Panc1 (cell line): ENCODE measurements around the gene PANK2. TPM values are rescaled to one million over a fixed set of nuclear protein-coding genes. Genes with fewer than 3 reads are reported as not detected.

Experiments
- ATAC-seq: fragments of 200-7000 bp; cut with Tn5 transposase; 2 replicates; pipeline ENCODE4 v1.9.1; 2020; ENCODE audit warnings: mild to moderate bottlenecking, moderate library complexity
- BruUV-seq: library from RNA; stranded (reverse); fragments of 400-500 nt; replicated peaks from 2 replicates; lab custom pipeline; 2021; lab: Mats Ljungman, UMichigan
- CTCF ChIA-PET: fragments of 300-600 bp; sonication (Branson Sonifier 250); formaldehyde crosslinking; loops from one replicate; lab custom pipeline; 2022; ENCODE audit warnings: antibody characterized with exemption; lab: Charles Lee
- POLR2A ChIA-PET: fragments of 300-600 bp; sonication (Branson Sonifier 250); formaldehyde crosslinking; loops from one replicate; lab custom pipeline; 2022; ENCODE audit warnings: antibody characterized with exemption; lab: Charles Lee
- DNase-seq: peaks from one replicate; pipeline ENCODE4 v3.0.0-alpha.2; 2010; ENCODE audit warnings: low read depth, low spot score
- H3K27ac ChIP-seq: 2 replicates; pipeline ENCODE4 v1.5.1; 2011; ENCODE audit warnings: mild to moderate bottlenecking, low read length, inconsistent platforms
- H3K27me3 ChIP-seq: fragments of 200-500 bp; sonication (Bioruptor generic); 2 replicates; pipeline ENCODE4 v1.6.0; 2014; ENCODE audit warnings: low read length, inconsistent platforms; ENCODE audit not compliant: control insufficient read depth, insufficient read depth
- H3K36me3 ChIP-seq: fragments of 200-500 bp; sonication (Bioruptor generic); 2 replicates; pipeline ENCODE4 v1.5.1; 2014; ENCODE audit warnings: inconsistent platforms, mild to moderate bottlenecking, low read length, moderate library complexity; ENCODE audit not compliant: control insufficient read depth, insufficient read depth
- H3K4me1 ChIP-seq: 2 replicates; pipeline ENCODE4 v1.5.1; 2011; ENCODE audit warnings: inconsistent platforms, mild to moderate bottlenecking, low read length, moderate library complexity; ENCODE audit not compliant: control insufficient read depth, insufficient read depth
- H3K4me3 ChIP-seq, 2 experiments: 2 replicates each; pipeline ENCODE4 v1.5.1; 2011 to 2012; ENCODE audit warnings: low read depth in 2 of 2, low read length in 2 of 2, mild to moderate bottlenecking in 2 of 2, inconsistent platforms in 1 of 2, moderate library complexity in 1 of 2
- H3K9me3 ChIP-seq: fragments of 200-500 bp; sonication (Bioruptor generic); 2 replicates; pipeline ENCODE4 v1.5.1; 2014; ENCODE audit warnings: low read depth, mild to moderate bottlenecking, inconsistent platforms, low read length, moderate library complexity; ENCODE audit not compliant: control insufficient read depth, insufficient read depth
- CTCF ChIP-seq: fragments of 450-650 bp; IDR thresholded peaks from 2 replicates; pipeline ENCODE4 v1.5.1; 2017; ENCODE audit warnings: mild to moderate bottlenecking
- POLR2AphosphoS5 ChIP-seq: IDR thresholded peaks from 2 replicates; pipeline ENCODE4 v1.6.1; 2012; ENCODE audit warnings: mild to moderate bottlenecking, low read depth, low read length, moderate library complexity
- REST ChIP-seq, 2 experiments: IDR thresholded peaks; 2 replicates each; pipeline ENCODE4 v1.6.1; 2011 to 2012; ENCODE audit warnings: low read depth in 2 of 2, control low read depth in 1 of 2, low read length in 1 of 2, mild to moderate bottlenecking in 1 of 2, moderate library complexity in 1 of 2; ENCODE audit not compliant: insufficient read depth in 1 of 2
- SIN3A ChIP-seq: IDR thresholded peaks from 2 replicates; pipeline ENCODE4 v1.6.1; 2012; ENCODE audit warnings: low read depth, mild to moderate bottlenecking, low read length, moderate library complexity, borderline replicate concordance; ENCODE audit not compliant: insufficient read depth
- TCF7L2 ChIP-seq: IDR thresholded peaks from 2 replicates; pipeline ENCODE4 v1.6.1; 2011; ENCODE audit warnings: mild to moderate bottlenecking, low read depth, low read length, inconsistent platforms
- in situ Hi-C: cut with HindIII; loops from 2 replicates; pipeline ENCODE4 v1.10.0; 2016; ENCODE audit warnings: low sequenced_read_pairs, low pct_unique_long_range_greater_than_20kb
- intact Hi-C: fragments of 100-400 bp; cut with micrococcal nuclease; formaldehyde crosslinking; loops from one replicate; pipeline ENCODE4 v1.10.0; 2022; ENCODE audit not compliant: unreplicated experiment
- total RNA-seq: library from RNA; stranded (reverse); gene quantifications from one replicate; pipeline ENCODE4 v1.2.1, GENCODE V29; 2021; ENCODE audit not compliant: unreplicated experiment

PANK2 gene
- total RNA-seq, 1 experiment from 2014 or later = 40.9 TPM

- intact Hi-C loops = no loop called here
- POLR2A ChIA-PET = interaction anchor here (0.5 to 0.6 kb wide), 2 partner anchors 31 to 706 kb away, joined by 4 read pairs; no protein-coding TSS in a partner anchor
- Histone ChIP-seq H3K4me3 (no peak overlapping the region), H3K27ac (no peak overlapping the region), H3K9me3 (peaks cover 2% of the 10 kb centered on the region; the same call in 1 of the 2 replicates), H3K27me3 (no peaks in the 10 kb centered on the region), H3K4me1 (no peaks in the 10 kb centered on the region), H3K36me3 (peaks cover 4% of the 10 kb centered on the region; the same call in 1 of the 2 replicates)
- in situ Hi-C loops = no loop called here
- ATAC-seq = peak; percentile 29
- no peak for DNase-seq
- CTCF ChIA-PET = interaction anchor here (0.6 kb wide), 1 partner anchor 11 kb away, joined by 9 read pairs; no protein-coding TSS in a partner anchor
- BruUV-seq = no TSS peak
- no peak for TF ChIP-seq SIN3A
- TF ChIP-seq POLR2AphosphoS5 = no peak
- no peak for TF ChIP-seq REST (IDR thresholded peaks at IDR 0.05; ENCODE audit: insufficient read depth in 1 of 2, low read depth in 2 of 2, low read length in 1 of 2)
- TF ChIP-seq CTCF = no peak
- TF ChIP-seq TCF7L2 = no peak
These were observed 22.7 kb upstream of the PANK2 start for GRCh38 chr20:3866464-3866863.

GRCh38 chr20:3867802-3868201 lies 21.4 kb upstream of the PANK2 start:
- ChIA-PET CTCF (no interaction called here), POLR2A (no interaction called here)
- no peak for TF ChIP-seq CTCF
- TF ChIP-seq SIN3A = no peak
- no peak for TF ChIP-seq POLR2AphosphoS5
- no peak for TF ChIP-seq TCF7L2
- no peak for TF ChIP-seq REST (IDR thresholded peaks at IDR 0.05; ENCODE audit: insufficient read depth in 1 of 2, low read depth in 2 of 2, low read length in 1 of 2)
- in situ Hi-C loops (no loop called here), intact Hi-C loops (no loop called here)
- Histone ChIP-seq H3K4me3 (no peak overlapping the region), H3K27ac (no peak overlapping the region), H3K27me3 (no peaks in the 10 kb centered on the region), H3K4me1 (no peaks in the 10 kb centered on the region), H3K36me3 (no peaks in the 10 kb centered on the region), H3K9me3 (no peaks in the 10 kb centered on the region)
- ATAC-seq (no peak), DNase-seq (no peak)
- TSS peak; percentile 44 for BruUV-seq
